ENCODE results near the gene KIF4A.
"Not testable (repeated sequence)": the region's sequence is repeated elsewhere in the genome, so short reads cannot be mapped to it uniquely, and the experiment has no call there.

The KIF4A gene

DNA sequence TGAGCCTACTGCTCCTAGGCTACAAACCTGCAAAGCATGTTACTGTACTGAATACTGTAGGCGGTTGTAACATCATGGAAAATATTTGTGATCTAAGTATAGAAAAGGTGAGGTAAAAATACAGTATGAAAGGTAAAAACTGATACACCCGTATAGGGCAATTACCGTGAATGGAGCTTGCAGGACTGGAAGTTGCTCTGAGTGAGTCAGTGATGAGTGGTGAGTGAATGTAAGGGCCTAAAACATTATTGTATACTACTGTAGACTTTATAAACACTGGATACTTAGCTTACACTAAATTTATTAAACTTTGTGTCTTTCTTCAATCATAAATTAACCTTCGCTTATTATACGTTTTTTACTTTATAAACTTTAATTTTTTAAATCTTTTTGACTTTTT, 3.7 kb downstream of the KIF4A start:
- no peak for DNase-seq

DNA sequence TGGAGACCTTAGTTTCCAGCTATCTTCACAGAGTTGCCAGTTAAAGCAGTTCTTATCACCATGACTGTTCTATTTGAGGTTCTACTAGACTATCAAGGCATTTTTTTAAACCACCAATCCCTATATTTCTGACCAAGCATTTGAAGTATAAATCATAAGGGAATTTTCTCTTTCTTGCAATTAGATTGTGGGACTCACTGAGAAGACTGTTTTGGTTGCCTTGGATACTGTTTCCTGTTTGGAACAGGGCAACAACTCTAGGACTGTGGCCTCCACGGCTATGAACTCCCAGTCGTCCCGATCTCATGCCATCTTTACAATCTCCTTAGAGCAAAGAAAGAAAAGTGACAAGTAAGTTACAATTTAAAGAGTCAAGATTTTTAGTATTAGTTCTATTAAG, 11.8 kb downstream of the KIF4A start:
- DNase-seq, result no peak

DNA sequence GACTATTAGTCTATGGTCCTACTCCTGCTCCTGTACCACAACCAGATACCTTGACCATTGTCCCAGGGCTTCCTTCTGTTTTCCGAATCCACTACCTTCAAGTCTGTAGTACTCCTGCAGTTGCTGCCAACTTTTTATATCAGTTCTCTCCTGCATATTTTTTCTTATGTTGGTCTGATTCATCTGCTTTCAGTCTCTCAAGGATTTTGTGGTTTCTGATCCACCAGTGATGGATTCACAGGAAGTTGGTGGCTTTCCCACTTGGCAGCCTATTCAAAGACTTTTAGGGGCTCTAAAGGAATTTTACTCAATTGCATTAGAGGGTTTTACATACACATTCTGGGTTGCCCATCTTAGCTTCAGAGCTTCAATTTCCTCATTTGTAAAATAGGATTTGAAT, 23.6 kb downstream of the KIF4A start:
- DNase-seq, result no peak

DNA sequence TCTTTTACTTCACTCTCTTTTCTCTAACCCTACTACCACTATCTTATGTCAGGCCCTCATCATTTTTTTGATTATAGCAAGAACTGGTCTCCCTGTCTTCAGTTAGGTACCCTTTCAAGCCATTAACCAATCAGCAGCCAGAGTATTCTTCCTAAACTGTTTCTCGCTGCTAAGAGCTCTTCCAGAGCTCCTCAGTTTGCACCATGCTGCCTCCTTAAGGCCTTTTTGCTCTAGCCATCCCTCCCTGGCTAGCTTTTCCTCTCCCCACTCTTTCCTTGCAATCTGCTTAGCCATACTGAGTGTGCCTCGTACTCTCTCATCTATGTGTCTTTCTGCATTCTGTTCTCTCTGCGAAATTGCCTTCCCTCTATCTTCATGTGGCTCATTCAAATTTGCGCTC, 32.9 kb downstream of the KIF4A start:
- DNase-seq, result no peak

GRCh38 chrX:70323628-70324027, 33.7 kb downstream of the KIF4A start:
- DNase-seq, result not testable (repeated sequence)

GRCh38 chrX:70324326-70324725, 34.4 kb downstream of the KIF4A start:
- DNase-seq, result no peak

DNA sequence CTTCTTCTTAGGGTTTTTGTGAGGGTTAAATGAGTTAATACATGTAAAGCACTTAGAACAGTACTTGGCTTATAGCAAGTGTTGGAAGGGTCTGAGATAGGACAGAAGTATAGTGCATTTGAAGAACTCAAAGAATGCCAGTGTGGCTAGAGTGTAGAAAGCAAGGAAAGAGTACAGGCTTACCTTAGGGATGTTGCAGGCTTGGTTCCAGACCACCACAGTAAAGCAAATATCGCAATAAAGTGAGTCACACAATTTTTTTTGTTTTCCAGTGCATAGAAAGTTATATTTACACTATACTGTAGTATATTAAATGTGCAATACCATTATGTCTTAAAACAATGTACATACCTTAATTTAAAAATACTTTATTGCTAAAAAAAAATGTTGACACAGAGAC, 41.3 kb downstream of the KIF4A start:
- DNase-seq, result no peak

- DNase-seq, result no peak
These were observed 42.7 kb downstream of the KIF4A start for GRCh38 chrX:70332600-70332999.

DNA sequence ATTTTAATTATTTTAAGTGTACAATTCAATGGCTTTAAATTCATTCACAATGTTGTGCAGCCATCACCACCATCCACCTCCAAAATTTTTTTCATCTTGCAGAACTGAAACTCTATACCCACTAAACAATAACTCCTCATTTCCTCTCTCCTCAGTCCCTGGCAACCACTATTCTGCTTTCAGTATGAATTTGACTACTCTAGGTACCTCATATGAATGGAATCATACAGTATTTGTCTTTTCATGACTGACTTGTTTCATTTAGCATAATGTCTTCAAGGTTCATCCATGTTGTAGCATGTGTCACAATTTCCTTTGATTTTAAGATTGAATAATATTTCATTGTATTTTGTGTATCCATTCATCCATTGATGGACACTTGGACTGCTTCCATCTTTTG, 46.9 kb downstream of the KIF4A start:
- peak; percentile 33 for DNase-seq

DNA sequence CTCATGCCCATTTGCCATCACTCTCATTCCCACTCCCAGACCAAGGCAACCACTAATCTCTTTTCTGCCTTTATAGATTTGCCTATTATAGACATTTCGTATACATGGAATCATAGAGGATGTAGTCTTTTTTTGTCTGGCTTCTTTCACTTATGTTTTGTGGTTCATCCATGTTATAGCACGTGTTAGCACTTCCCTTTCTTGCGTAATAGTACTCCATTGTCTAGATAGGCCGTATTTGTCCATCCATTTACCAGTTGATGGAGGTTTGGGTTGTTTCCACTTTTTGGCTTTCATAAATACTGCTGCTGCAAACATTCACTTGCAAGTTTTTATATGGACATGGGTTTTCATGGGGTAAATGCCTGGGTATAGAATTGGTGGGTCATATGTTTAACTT, 48.4 kb downstream of the KIF4A start:
- peak; percentile 69 for DNase-seq

DNA sequence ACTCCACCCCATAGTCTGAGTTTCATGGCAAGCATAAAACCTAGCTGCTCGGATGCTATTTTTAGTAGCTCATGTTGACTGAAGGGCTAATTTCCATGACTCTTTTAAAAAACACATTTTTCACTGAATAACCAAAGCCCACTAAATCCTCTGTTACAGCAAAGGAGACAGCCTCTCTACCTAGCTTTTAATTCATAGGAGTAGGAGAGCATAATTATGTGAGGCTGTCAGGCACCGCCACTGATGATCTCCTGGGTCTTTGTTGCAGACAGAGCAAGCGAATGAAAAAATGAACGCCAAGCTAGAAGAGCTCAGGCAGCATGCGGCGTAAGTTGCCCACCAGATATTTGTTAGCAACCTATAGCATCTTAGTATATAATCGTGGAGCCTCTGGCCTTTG, 53.5 kb downstream of the KIF4A start:
- DNase-seq, result no peak

- no peak for DNase-seq
These were observed 56.6 kb downstream of the KIF4A start for GRCh38 chrX:70346418-70347070.

- DNase-seq, result not testable (repeated sequence)
These were observed 58.9 kb downstream of the KIF4A start for GRCh38 chrX:70348825-70349224.

DNA sequence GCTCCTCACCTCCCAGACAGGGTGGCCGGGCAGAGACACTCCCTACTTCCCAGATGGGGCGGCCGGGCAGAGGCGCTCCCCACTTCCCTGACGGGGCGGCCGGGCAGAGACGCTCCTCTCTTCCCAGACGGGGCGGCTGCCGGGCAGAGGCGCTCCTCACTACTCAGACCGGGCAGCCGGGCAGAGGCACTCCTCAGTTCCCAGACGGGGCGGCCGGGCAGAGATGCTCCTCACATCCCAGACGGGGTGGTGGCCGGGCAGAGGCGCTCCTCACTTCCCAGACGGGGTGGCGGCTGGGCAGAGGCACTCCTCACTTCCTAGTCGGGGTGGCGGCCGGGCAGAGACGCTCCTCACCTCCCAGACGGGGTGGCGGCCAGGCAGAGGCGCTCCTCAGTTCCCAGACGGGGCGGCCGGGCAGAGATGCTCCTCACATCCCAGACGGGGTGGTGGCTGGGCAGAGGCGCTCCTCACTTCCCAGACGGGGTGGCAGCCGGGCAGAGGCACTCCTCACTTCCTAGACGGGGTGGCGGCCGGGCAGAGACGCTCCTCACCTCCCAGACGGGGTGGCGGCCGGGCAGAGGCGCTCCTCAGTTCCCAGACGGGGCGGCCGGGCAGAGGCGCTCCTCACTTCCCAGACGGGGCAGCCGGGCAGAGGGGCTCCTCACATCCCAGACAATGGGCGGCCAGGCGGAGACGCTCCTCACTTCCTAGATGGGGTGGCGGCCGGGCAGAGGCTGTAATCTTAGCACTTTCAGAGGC, 59.6 kb downstream of the KIF4A start:
- not testable (repeated sequence) for DNase-seq

DNA sequence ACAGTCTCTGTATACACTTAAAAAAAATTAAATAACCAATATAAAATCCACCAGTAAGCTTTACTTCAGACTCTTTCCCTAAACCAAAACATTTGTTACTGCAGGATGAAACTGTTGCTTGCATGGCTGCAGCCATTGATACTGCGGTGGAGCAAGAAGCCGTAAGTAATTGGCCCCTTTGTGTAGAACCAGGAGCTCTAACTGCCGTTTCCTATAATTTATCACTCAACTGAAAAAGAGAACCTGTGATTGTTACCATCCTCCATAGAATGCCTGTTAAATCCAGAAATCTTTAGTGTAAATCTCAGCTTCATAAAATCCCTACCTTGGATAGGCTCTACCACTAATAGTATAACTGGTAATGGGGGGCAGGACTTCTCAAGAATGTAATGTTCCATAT, 62.6 kb downstream of the KIF4A start:
- DNase-seq, result no peak

DNA sequence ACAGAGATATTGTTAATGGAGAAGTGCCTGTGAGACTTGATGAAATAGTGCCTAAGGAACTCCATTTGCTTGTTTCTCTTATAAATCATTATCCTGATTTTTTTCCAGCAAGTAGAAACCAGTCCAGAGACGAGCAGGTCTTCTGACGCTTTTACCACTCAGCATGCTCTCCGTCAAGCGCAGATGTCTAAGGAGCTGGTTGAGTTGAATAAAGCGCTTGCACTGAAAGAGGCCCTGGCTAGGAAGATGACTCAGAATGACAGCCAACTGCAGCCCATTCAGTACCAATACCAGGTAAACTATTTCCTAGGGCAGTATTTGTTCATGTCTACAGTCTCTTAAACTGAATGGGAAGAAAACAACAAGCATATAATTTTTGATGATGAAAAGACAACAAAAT, 63.6 kb downstream of the KIF4A start:
- DNase-seq, result no peak

GRCh38 chrX:70354716-70355115, 64.8 kb downstream of the KIF4A start:
- DNase-seq, result no peak

- no peak for DNase-seq
These were observed 69.6 kb downstream of the KIF4A start for GRCh38 chrX:70359458-70359857.

DNA sequence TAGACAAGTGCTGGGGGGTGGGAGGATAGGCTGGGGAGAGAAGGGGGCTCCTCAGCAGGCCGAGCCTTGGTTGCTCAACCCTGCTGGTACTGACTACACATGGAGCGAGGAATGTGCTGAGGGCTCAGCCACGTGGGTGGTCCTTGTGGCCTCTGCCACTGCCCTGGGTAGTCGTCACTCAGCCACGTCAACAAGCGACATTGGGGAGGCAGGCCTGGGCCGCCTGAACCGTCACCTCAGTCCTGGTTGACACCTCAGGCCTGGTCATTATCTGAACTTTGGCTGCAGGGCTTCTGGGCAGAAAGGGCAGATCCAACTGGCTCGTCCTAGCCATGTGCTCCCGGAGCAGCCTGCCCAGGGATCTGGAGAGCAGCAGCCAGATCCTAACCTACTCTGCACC, 70.5 kb downstream of the KIF4A start:
- DNase-seq, result no peak

DNA sequence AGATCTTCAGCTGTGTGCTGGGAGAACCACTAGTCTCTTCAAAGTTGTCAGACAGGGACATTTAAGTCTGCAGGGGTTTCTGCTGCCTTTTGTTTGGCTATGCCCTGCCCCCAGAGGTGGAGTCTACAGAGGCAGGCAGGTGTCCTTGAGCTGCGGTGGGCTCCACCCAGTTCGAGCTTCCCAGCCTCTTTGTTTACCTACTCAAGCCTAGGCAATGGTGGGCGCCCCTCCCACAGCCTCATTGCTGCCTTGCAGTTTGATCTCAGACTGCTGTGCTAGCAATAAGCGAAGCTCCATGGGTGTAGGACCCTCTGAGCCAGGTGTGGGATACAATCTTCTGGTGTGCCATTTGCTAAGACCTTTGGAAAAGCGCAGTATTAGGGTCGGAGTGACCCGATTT, 78.8 kb downstream of the KIF4A start:
- DNase-seq, result not testable (repeated sequence)

DNA sequence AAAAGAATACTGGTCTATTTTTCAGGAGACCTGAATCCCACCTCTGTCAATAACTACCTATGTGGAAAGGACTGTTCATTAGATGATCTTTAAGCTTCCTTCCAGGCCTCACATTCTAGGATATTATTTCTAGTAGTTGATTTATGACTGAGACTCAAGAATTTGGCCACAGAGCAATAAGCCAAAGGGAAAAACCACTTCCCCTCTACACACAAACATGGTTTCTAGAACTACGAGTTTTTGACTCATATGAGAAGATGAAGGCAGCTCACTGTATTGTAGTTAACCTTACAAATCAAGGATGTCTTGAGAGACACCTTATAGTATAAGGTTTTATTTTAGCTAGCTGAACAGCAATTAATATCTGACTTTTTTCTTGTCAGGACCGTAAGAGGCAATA, 96.3 kb downstream of the KIF4A start:
- no peak for DNase-seq

DNA sequence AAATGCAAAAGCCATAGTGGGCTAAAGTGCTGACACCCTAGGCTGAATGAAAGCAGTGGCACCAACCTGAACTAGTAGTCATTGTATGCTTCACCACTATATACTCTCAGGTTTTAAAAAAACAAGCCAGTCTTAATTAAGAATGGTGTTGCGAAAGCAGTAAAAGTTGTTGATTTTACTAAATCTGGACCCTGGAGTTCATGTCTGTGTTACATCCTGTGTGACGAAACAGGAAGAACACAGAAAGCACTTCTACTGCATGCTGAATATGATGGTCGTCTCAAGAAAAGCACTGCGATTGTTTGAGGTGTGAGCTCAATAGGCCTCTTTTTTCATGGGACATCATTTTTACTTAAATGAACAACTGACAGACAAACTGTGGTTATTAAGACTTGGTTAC, 109.0 kb downstream of the KIF4A start:
- no peak for DNase-seq

DNA sequence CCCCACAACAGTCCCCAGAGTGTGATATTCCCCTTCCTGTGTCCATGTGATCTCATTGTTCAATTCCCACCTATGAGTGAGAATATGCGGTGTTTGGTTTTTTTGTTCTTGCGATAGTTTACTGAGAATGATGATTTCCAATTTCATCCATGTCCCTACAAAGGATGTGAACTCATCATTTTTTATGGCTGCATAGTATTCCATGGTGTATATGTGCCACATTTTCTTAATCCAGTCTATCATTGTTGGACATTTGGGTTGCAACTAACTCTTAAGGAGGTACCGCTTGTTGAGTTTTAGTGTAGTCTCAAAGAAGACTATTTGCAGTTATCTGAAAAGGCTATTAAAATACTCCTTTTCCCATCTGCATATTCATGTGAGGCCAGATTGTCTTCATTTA, 110.3 kb downstream of the KIF4A start:
- not testable (repeated sequence) for DNase-seq

GRCh38 chrX:70402721-70403120, 112.8 kb downstream of the KIF4A start:
- no peak for DNase-seq

- no peak for DNase-seq
These were observed 115.1 kb downstream of the KIF4A start for GRCh38 chrX:70405003-70405402.

Measured in inflammatory macrophage treated with lipopolysaccharide for 4 hours (primary cell).